Breast epithelium (tissue), 3 donors: ENCODE data around the gene CBY2.

Source experiments
- CTCF ChIP-seq, 3 donors: fragments of 450-650 bp; IDR thresholded peaks; one replicate each; pipeline ENCODE4 v1.5.1; 2016 to 2017; ENCODE audit warnings: antibody characterized with exemption in 3 of 3, mild to moderate bottlenecking in 3 of 3, moderate library complexity in 3 of 3
- POLR2AphosphoS5 ChIP-seq, 3 donors: sonication (generic); formaldehyde crosslinking; IDR thresholded peaks; one replicate each; pipeline ENCODE4 v1.6.1; 2017; ENCODE audit warnings: antibody characterized with exemption in 3 of 3

- TF ChIP-seq CTCF (IDR thresholded peaks at IDR 0.05) = no peak
- no peak for TF ChIP-seq POLR2AphosphoS5 (IDR thresholded peaks at IDR 0.05)
Measured at GRCh38 chr13:45704211-45704739, 2.2 kb downstream of the CBY2 start.
